Measurements from ENCODE around the gene MIER2. TPM values are rescaled to one million over a fixed set of nuclear protein-coding genes. Genes with fewer than 3 reads are reported as not detected.
"Not testable (repeated sequence)": the region's sequence is repeated elsewhere in the genome, so short reads cannot be mapped to it uniquely, and the experiment has no call there.

MIER2 gene
- 12.7 and 18.6 TPM in 2 replicates for total RNA-seq (2014; rRNA removed; shearing (Covaris generic))
- 12.8 TPM in 2 replicates for polyA plus RNA-seq (2015; cell fraction: cytosol; rRNA removed)
- polyA plus RNA-seq (2015; cell fraction: nucleus; rRNA removed) = 14.2 and 19.5 TPM in 2 replicates

GRCh38 chr19:344625-345319 is at the start of gene MIER2:
MIER2 (minus strand) TSS chr19:344796; CDS start chr19:344782, 14 bp downstream.
- no peak for DNase-seq (ENCODE audit: low read depth)

- DNase-seq (ENCODE audit: low read depth) = not testable (repeated sequence)
These were observed 49.0 kb upstream of the MIER2 start for GRCh38 chr19:393560-393959.

- no peak for DNase-seq (ENCODE audit: low read depth)
These were observed 47.9 kb upstream of the MIER2 start for GRCh38 chr19:392375-392970.

GRCh38 chr19:391726-392374 is 47.3 kb upstream of the MIER2 start:
- DNase-seq (ENCODE audit: low read depth) = no peak

GRCh38 chr19:391207-391557 is 46.6 kb upstream of the MIER2 start:
- no peak for DNase-seq (ENCODE audit: low read depth)

- no peak for DNase-seq (ENCODE audit: low read depth)
These were observed 46.0 kb upstream of the MIER2 start for GRCh38 chr19:390386-391206.

- DNase-seq (ENCODE audit: low read depth) = no peak
These were observed 45.3 kb upstream of the MIER2 start for GRCh38 chr19:389935-390289.

GRCh38 chr19:389255-389934 is 44.8 kb upstream of the MIER2 start:
- no peak for DNase-seq (ENCODE audit: low read depth)

- no peak for DNase-seq (ENCODE audit: low read depth)
These were observed 44.1 kb upstream of the MIER2 start for GRCh38 chr19:388691-389090.

GRCh38 chr19:387777-388176 is 43.2 kb upstream of the MIER2 start:
- DNase-seq (ENCODE audit: low read depth) = no peak

GRCh38 chr19:386632-387301 is 42.2 kb upstream of the MIER2 start:
- not testable (repeated sequence) for DNase-seq (ENCODE audit: low read depth)

- DNase-seq (ENCODE audit: low read depth) = not testable (repeated sequence)
These were observed 41.6 kb upstream of the MIER2 start for GRCh38 chr19:386189-386588.

- no peak for DNase-seq (ENCODE audit: low read depth)
These were observed 40.2 kb upstream of the MIER2 start for GRCh38 chr19:384799-385169.

GRCh38 chr19:383922-384798 is 39.6 kb upstream of the MIER2 start:
- DNase-seq (ENCODE audit: low read depth) = no peak

- DNase-seq (ENCODE audit: low read depth) = no peak
These were observed 38.4 kb upstream of the MIER2 start for GRCh38 chr19:383040-383439.

GRCh38 chr19:382578-382977 is 38.0 kb upstream of the MIER2 start:
- DNase-seq (ENCODE audit: low read depth) = peak; percentile 67

- DNase-seq (ENCODE audit: low read depth) = not testable (repeated sequence)
These were observed 37.3 kb upstream of the MIER2 start for GRCh38 chr19:381901-382300.

GRCh38 chr19:380618-381219 is 36.1 kb upstream of the MIER2 start:
- not testable (repeated sequence) for DNase-seq (ENCODE audit: low read depth)

- no peak for DNase-seq (ENCODE audit: low read depth)
These were observed 35.2 kb upstream of the MIER2 start for GRCh38 chr19:379796-380195.
